Pons (tissue), 1 donor: Measurements from ENCODE around the gene CCDC91.
A peak's percentile ranks its signal among the peaks of the same experiment; 100 is the strongest.

Experiments used
- DNase-seq: peaks from one replicate; pipeline ENCODE4 v3.0.0-alpha.2; 2016; ENCODE audit warnings: low spot score

Gene CCDC91

GRCh38 chr12:28537474-28537873, 347.2 kb downstream of the CCDC91 start:
- DNase-seq = no peak

GRCh38 chr12:28539691-28540323, 349.6 kb downstream of the CCDC91 start:
- DNase-seq = no peak

GRCh38 chr12:28540324-28540714, 350.1 kb downstream of the CCDC91 start:
- DNase-seq = no peak

DNA sequence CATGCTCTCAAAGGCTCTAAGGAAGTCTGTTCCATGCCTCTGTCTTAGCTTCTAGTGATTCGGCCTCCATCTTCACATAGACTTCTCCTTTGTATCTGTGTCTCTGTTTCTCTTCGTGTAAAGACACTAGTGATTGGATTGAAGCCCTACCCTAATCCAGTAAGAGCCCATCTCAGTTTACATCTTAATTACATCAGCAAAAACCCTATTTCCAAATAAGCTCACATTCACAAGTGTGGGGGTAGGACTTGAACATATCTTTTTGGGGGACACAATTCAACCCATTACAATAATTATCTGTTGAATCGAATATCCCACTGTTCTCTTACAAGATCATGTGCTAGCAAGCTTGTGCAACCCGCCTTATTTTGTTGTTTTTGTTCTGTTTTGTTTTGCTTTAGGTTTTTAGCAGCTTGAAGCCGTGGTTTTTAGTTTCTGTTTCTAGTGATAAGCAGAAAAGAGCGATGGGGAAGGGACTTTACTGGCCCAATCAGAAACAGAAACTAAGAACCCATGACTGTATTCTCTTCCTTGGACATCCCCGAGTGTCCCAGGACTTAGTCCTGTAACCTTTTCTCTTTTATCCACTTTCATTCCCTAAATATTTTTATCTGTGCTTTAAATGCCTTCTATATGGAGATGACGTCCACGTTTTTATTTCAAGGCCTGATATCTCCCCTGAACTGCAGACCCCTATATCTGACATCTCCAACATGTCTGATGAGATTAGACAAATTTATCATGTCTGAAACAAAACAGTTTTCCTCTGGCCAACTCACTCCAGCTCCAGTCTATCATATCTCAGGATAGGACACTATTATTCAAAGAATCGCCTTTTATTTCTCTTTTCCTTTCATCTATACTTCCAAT, 353.0 kb downstream of the CCDC91 start:
- no peak for DNase-seq

GRCh38 chr12:28550757-28551704, 360.8 kb downstream of the CCDC91 start:
- DNase-seq = peak; percentile 8

DNA sequence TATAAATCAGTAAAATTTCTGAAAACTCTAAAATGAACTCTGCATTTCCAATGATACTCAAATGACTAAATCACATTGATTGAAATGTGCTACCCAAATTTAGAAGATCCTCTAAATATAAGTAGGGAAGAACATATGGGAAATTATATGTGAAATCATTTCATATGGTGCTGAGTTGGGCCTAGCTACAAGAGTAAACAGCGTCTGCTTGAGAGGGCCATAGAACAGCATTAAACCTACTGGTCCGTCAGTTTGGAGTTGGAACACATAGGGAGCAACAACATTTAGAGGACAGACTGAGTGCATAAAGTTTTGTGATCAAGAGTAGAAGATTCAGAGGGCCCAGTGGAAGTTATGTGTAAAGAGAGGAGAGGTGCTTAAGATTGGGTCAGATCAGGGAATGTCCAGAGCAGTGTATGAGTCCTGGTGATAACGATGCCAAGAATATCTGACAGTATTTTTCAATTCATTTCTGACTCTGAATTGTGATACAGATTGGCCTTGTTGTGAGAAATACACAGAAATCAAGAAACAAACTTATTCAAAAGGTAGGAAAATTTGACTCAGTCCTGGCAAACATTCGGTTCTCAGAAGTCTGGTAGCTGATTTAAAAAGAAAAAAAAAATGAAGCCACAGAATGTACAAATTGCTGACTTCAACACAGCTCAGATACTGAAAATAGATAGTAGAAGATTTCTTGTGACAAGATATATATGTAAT, 362.2 kb downstream of the CCDC91 start:
- DNase-seq = no peak

- no peak for DNase-seq
Observed at GRCh38 chr12:28555748-28556147, 365.5 kb downstream of the CCDC91 start.

- DNase-seq = no peak
Observed at GRCh38 chr12:28558250-28558649, 368.0 kb downstream of the CCDC91 start.

DNA sequence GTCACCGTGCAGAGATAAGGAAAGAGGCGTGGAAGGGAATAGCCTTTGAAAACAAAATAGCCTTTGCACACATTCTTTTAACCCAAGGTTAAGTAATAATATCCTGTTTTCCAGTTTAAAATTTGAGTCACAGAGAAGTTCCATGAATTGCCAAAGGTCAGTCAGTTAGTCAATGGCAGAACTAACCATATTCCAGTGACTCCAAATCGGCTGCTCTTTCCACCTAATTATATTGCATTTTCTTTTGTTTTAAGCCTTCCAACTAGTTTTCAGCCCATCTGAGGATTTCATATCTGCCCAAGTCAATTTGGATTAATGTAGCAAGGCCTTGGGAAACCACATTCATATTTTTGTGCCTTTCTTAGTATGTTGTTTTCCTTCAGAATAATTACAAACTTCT, 373.0 kb downstream of the CCDC91 start:
- no peak for DNase-seq

DNA sequence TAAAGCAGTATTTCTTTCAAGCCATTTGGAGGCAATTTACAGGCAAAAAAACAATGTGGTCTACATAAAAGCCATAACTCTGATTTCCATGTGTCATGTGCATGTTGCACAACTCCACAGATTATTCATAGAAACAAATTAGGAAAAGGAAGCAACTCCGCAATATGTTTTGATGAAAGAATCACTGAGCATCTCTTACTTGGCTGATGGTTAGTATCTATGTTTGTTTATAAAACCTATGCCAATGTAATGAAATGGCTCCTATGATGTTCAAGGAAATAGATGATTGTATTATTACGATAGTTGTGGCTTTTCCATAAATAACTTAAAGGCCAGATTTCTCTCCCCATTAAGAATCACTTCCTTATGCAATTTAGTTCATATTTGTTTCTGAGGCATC, 373.7 kb downstream of the CCDC91 start:
- no peak for DNase-seq

- no peak for DNase-seq
Observed at GRCh38 chr12:28568118-28568517, 377.9 kb downstream of the CCDC91 start.

GRCh38 chr12:28568704-28569103, 378.4 kb downstream of the CCDC91 start:
- DNase-seq = no peak

DNA sequence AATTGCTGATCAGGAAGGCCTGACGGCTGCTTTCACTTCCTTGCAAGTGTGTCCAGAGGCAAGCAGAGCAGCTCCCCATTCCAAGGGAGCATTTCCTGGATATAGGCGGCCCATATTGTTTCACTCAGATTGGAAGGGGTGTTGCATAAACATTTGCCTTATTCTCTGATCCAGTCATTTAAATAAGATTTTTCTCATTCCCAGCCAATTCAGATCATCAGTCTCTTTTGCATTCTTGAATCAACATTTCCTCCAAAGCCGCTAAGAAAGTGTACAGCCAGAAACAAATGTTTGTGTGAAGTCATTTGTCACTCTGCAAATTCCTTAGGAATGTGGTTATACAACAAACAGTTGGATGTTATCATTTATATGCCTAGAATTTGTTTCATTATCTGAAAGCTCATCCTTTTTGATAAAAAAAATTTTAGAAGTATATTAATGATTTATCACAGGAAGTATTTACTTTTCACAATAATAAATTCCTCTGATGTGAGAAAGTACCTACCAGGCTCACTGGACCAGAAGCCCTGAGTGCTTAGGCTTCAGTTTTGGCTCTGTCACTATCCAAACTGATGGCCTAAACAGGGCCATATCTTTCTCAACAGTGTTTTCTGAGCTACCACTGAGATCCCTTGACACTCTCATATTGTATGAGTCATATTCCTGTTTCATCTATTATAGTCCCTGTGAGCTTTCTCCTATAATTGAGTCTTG, 379.6 kb downstream of the CCDC91 start:
- DNase-seq = no peak

DNA sequence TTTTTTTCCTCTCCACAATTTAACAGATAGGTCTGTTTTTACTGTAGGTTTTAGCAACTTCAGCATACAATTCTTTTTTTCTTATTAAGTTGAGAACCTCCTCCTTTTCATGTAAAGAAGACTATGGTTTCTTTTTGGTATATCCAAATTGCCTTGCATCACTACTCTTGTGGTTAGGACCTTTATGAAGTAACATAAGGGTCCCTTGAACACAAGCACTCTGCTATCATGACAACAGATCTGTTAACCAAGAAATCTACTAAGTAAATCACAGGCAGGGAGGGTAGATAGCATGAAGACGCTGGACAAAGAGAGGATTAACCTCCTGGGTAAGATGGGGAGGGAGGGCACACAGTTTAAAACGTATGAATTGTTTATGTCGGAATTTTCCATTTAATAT, 380.6 kb downstream of the CCDC91 start:
- no peak for DNase-seq

GRCh38 chr12:28574746-28575592, 384.7 kb downstream of the CCDC91 start:
- DNase-seq = no peak

DNA sequence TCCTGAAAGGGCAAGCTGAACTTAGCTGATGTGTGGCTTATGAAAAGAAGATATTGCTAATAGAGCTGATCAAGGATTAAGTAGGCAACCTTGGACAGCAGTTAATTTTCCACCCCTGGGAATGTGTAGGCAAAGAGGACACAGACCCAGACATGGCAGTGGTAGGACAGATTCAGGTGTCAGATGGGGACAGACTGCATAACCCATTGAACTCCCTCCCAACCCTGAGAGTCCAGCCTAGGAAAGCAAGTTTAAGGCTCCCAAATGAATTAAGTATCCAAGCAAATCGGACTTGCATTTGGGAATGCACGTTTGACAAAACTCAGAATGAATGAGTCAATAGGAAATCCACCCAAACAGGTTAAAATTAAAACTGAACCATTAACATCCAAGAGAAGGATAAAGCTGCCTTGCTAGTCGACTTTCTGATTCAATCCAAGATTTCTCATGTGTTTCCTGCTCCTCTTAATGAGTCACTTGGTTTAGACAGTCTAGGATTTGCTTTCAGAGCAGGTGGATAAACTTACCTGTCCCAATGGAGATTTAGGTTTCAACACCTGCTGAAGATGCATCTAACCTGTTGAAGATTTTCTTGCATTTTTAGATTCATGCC, 385.4 kb downstream of the CCDC91 start:
- DNase-seq = no peak

GRCh38 chr12:28578361-28578760, 388.1 kb downstream of the CCDC91 start:
- DNase-seq = no peak

- DNase-seq = no peak
Observed at GRCh38 chr12:28578833-28579252, 388.6 kb downstream of the CCDC91 start.

DNA sequence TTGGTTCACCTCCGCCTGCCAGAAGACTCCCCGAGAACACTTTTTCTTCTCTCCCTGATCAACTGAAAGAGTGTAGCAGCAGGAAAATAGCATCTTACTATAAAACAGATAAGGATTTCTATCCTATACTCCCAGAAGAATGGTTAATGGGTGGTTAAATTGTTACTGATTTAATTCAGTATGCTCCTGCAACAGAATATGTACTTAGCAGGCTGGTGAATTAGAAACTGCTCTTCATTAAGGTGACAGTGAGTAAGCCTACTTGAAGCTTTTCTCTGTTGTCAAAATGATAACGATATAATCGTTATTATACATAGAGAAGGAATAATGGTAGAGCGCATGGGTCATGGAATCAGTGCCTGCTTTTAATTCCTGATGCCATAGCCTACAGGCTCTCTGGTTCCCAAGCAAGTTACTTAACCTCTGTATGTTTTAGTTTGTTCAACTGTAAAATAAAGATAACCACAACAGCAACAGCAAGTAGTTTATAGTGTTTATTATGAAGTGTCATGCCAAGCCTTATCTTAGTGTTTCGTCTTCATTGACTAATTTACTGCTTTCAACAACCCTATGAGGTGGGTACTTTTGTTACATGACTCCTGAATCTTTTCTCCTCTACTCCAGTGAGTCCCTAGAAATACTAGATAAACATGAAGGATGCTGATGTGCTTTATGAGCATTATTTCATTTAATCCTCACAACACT, 392.6 kb downstream of the CCDC91 start:
- no peak for DNase-seq
